Sigmoid colon (tissue), 7 donors: ENCODE data around the gene PSMD11. TPM values are rescaled to one million over a fixed set of nuclear protein-coding genes. Genes with fewer than 3 reads are reported as not detected.

ENCODE experiments used
- DNase-seq: peaks from one replicate; pipeline ENCODE4 v3.0.0-alpha.2; 2019
- H3K27ac ChIP-seq, 4 donors: fragments of 200-600 bp; sonication (generic); one replicate each; pipeline ENCODE4 v1.5.1; 2016 to 2019; ENCODE audit warnings: mild to moderate bottlenecking in 1 of 4
- H3K27me3 ChIP-seq, 3 donors: fragments of 200-600 bp; sonication (generic); one replicate each; pipeline ENCODE4 v1.5.1; 2019; ENCODE audit warnings: mild to moderate bottlenecking in 1 of 3
- H3K36me3 ChIP-seq, 4 donors: fragments of 200-600 bp; sonication (generic); one replicate each; pipeline ENCODE4 v1.5.1; 2016 to 2019
- H3K4me1 ChIP-seq, 4 donors: fragments of 200-600 bp; sonication (generic); one replicate each; pipeline ENCODE4 v1.5.1; 2017 to 2019
- H3K4me3 ChIP-seq, 4 donors: fragments of 200-600 bp; sonication (generic); one replicate each; pipeline ENCODE4 v1.5.1; 2017 to 2019; ENCODE audit warnings: mild to moderate bottlenecking in 2 of 4, moderate library complexity in 1 of 4
- H3K9me3 ChIP-seq, 4 donors: fragments of 200-600 bp in 3 of 4; sonication (generic) in 3 of 4; one replicate each; pipeline versions ENCODE4 v1.5.1 to v1.6.1; 2013 to 2019
- EP300 ChIP-seq, 4 donors: sonication (generic); formaldehyde crosslinking; IDR thresholded peaks; one replicate each; pipeline ENCODE4 v1.6.1; 2017; ENCODE audit warnings: antibody characterized with exemption in 4 of 4
- POLR2A ChIP-seq, 2 donors: fragments of 450-650 bp; IDR thresholded peaks; one replicate each; pipeline ENCODE4 v1.6.1; 2016; ENCODE audit warnings: antibody characterized with exemption in 2 of 2, mild to moderate bottlenecking in 2 of 2, moderate library complexity in 2 of 2
- POLR2AphosphoS5 ChIP-seq, 4 donors: sonication (generic); formaldehyde crosslinking; IDR thresholded peaks; one replicate each; pipeline ENCODE4 v1.6.1; 2017; ENCODE audit warnings: antibody characterized with exemption in 4 of 4
- WGBS, 2 donors: extraction: QIAGEN DNeasy Blood & Tissue Kit; methylation state at CpG; one replicate each; pipeline ENCODE4 v1.1.7; 2013; 5-methylcytosine and 5-hydroxymethylcytosine counted together
- intact Hi-C: fragments of 100-400 bp; cut with DNase I; formaldehyde crosslinking; loops from one replicate; pipeline ENCODE4 v1.15.1; 2023
- polyA plus RNA-seq, 3 donors: library from polyadenylated mRNA; stranded (reverse); fragments of 200-250 nt; gene quantifications; one replicate each; pipeline ENCODE4 v1.2.3, GENCODE V29; 2013
- total RNA-seq, 4 donors: library from RNA; depleted of rRNA; stranded (reverse); fragments of >200 nt; gene quantifications; one replicate each; pipeline ENCODE4 v1.1.0, GENCODE V29; 2016
- TF ChIP-seq, protein P1 (sequence below), 4 experiments: fragments of 450-650 bp in 3 of 4; fragments of 200-600 bp in 1 of 4; IDR thresholded peaks; one replicate each; pipeline ENCODE4 v1.5.1; 2016 to 2019; ENCODE audit warnings: antibody characterized with exemption in 4 of 4, mild to moderate bottlenecking in 3 of 4, moderate library complexity in 2 of 4
- donor health status: healthy with polysubstance abuse.
- donor health status: Bipolar disorder and iron deficiency.
- donor health status: healthy.

PSMD11 gene
- total and polyA plus RNA-seq, 7 donors, result 42.0 to 71.7 (median 43.9) TPM

DNA sequence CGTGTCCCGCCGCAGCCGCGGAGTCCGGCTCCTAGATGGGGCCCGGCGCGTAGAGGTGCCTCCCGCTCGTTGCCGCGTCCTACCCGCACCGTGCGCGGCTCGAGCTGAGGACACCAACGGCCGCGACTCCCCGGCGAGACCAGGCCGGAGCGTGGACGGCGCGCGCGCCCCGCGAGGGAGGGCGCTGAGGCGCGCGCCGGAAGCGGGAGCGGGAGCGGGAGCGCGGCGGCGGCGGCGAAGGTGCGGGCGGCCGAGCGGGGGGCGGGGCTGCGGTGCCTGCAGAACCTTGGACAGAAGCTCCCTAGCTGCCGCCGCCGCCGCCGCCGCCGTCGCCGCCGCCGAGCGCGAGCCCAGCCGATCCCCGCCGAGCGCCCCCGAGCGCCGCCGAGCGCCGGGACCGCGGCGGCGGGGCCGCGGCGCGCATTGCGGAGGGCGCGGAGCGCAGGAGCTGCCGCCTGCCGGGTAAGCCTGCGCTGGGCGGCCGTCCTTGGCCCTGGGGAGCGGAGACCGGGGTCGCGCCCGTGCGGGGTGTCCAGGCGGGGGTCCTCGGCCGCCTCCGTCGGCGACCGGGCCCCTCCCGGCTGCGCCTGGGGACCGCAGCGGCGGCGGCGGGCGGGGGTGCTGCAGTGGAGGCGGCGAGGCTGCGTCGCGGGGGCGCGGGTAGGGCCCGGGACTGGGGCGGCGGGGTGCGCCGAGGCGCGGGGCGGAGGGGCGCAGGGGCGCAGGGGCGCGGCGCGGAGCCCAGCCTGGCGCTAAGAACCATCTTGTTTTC, 42.6 kb downstream of the PSMD11 start, which contains the start of gene CDK5R1:
TSS of gene CDK5R1 (plus strand) at position 293 of the 772 bp plus-strand sequence. CDS start 628 bp downstream, outside the sequence.
- Histone ChIP-seq H3K9me3 (no peaks in the 10 kb centered on the region), H3K27ac (peak within 1 kb of the TSS; percentile 67 to 79 (median 78)), H3K4me3 (peak within 1 kb of the TSS; percentile 25 to 67 (median 57)), H3K27me3 (no peaks in the 10 kb centered on the region), H3K4me1 (peaks cover 0 to 28% (median 25%) of the 10 kb centered on the region in 4 donors), H3K36me3 (peaks cover 0 to 2% (median 0%) of the 10 kb centered on the region in 4 donors)
- no peak for DNase-seq
- 0 to 1% methylated on average over 135 of the region's 135 CpGs for WGBS, 2 donors
- TF ChIP-seq POLR2A (IDR thresholded peaks at IDR 0.05), result no peak
- TF ChIP-seq EP300 (IDR thresholded peaks at IDR 0.05), result no peak
- TF ChIP-seq, protein P1, sequence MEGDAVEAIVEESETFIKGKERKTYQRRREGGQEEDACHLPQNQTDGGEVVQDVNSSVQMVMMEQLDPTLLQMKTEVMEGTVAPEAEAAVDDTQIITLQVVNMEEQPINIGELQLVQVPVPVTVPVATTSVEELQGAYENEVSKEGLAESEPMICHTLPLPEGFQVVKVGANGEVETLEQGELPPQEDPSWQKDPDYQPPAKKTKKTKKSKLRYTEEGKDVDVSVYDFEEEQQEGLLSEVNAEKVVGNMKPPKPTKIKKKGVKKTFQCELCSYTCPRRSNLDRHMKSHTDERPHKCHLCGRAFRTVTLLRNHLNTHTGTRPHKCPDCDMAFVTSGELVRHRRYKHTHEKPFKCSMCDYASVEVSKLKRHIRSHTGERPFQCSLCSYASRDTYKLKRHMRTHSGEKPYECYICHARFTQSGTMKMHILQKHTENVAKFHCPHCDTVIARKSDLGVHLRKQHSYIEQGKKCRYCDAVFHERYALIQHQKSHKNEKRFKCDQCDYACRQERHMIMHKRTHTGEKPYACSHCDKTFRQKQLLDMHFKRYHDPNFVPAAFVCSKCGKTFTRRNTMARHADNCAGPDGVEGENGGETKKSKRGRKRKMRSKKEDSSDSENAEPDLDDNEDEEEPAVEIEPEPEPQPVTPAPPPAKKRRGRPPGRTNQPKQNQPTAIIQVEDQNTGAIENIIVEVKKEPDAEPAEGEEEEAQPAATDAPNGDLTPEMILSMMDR (IDR thresholded peaks at IDR 0.05), result no peak
- TF ChIP-seq POLR2AphosphoS5 (IDR thresholded peaks at IDR 0.05), result no peak
- intact Hi-C loops, result loop anchor here (2.0 to 10.0 kb wide), 2 partner anchors 42 to 388 kb away; partner anchors contain the start of genes MYO1D and PSMD11

DNA sequence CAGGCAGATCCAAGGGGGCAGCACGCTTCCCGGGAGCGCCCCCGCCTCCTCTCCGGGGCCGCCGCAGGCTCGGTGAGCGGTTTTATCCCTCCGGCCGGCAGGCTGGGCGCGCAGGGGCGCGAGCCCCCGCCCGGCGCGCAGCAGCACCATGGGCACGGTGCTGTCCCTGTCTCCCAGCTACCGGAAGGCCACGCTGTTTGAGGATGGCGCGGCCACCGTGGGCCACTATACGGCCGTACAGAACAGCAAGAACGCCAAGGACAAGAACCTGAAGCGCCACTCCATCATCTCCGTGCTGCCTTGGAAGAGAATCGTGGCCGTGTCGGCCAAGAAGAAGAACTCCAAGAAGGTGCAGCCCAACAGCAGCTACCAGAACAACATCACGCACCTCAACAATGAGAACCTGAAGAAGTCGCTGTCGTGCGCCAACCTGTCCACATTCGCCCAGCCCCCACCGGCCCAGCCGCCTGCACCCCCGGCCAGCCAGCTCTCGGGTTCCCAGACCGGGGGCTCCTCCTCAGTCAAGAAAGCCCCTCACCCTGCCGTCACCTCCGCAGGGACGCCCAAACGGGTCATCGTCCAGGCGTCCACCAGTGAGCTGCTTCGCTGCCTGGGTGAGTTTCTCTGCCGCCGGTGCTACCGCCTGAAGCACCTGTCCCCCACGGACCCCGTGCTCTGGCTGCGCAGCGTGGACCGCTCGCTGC, 43.3 kb downstream of the PSMD11 start:
- peak overlapping the region; percentile 25 to 67 (median 57) for H3K4me3 ChIP-seq
- intact Hi-C loops, result loop anchor here (2.0 to 10.0 kb wide), 2 partner anchors 43 to 387 kb away; partner anchors contain the start of genes MYO1D and PSMD11
- H3K4me1 ChIP-seq, result peaks cover 0 to 28% (median 25%) of the 10 kb centered on the region in 4 donors
- H3K27ac ChIP-seq, result peak overlapping the region in 1 of 4 donors; percentile 31
- 35% methylated on average over 59 of the region's 59 CpGs for WGBS, 2 donors
- no peak for DNase-seq
- no peaks in the 10 kb centered on the region for H3K9me3 ChIP-seq
- H3K27me3 ChIP-seq, result no peaks in the 10 kb centered on the region
- TF ChIP-seq, protein P1 (IDR thresholded peaks at IDR 0.05), result no peak
- no peak for TF ChIP-seq POLR2A (IDR thresholded peaks at IDR 0.05)
- TF ChIP-seq EP300 (IDR thresholded peaks at IDR 0.05), result no peak
- no peak for TF ChIP-seq POLR2AphosphoS5 (IDR thresholded peaks at IDR 0.05)
- no peaks in the 10 kb centered on the region for H3K36me3 ChIP-seq

- H3K9me3 ChIP-seq, result no peaks in the 10 kb centered on the region
- peaks cover 0 to 27% (median 25%) of the 10 kb centered on the region in 4 donors for H3K4me1 ChIP-seq
- TF ChIP-seq POLR2A (IDR thresholded peaks at IDR 0.05) (no peak), POLR2AphosphoS5 (IDR thresholded peaks at IDR 0.05) (no peak), EP300 (IDR thresholded peaks at IDR 0.05) (no peak)
- TF ChIP-seq, protein P1 (IDR thresholded peaks at IDR 0.05), result no peak
- H3K36me3 ChIP-seq, result no peaks in the 10 kb centered on the region
- DNase-seq, result no peak
- H3K4me3 ChIP-seq, result no peak overlapping the region
- H3K27ac ChIP-seq, result no peak overlapping the region
- intact Hi-C loops, result loop anchor here (10.0 kb wide), 1 partner anchor 387 kb away; the partner anchor contains the start of gene MYO1D
- no peaks in the 10 kb centered on the region for H3K27me3 ChIP-seq
- 92 to 94% methylated on average over 16 of the region's 16 CpGs for WGBS, 2 donors
Observed at GRCh38 chr17:32488177-32488542, 43.9 kb downstream of the PSMD11 start.

GRCh38 chr17:32488604-32489180, 44.4 kb downstream of the PSMD11 start:
- intact Hi-C loops, result loop anchor here (10.0 kb wide), 1 partner anchor 386 kb away; the partner anchor contains the start of gene MYO1D
- no peak for TF ChIP-seq EP300 (IDR thresholded peaks at IDR 0.05)
- TF ChIP-seq, protein P1 (IDR thresholded peaks at IDR 0.05), result no peak
- no peak for TF ChIP-seq POLR2A (IDR thresholded peaks at IDR 0.05)
- no peak for TF ChIP-seq POLR2AphosphoS5 (IDR thresholded peaks at IDR 0.05)
- Histone ChIP-seq H3K27me3 (no peaks in the 10 kb centered on the region), H3K36me3 (no peaks in the 10 kb centered on the region), H3K9me3 (no peaks in the 10 kb centered on the region), H3K27ac (no peak overlapping the region), H3K4me1 (peaks cover 0 to 22% (median 20%) of the 10 kb centered on the region in 4 donors), H3K4me3 (no peak overlapping the region)
- 92 to 93% methylated on average over 13 of the region's 13 CpGs for WGBS, 2 donors
- DNase-seq, result no peak
